CD14-positive monocyte (primary cell): Measurements from ENCODE around the gene KCNAB1. TPM values are rescaled to one million over a fixed set of nuclear protein-coding genes. Genes with fewer than 3 reads are reported as not detected.

Source experiments
- DNase-seq, 3 donors: peaks; one replicate each; pipeline ENCODE4 v3.0.0-alpha.2; 2011 to 2022
- H2AFZ ChIP-seq: 2 replicates; pipeline ENCODE4 v1.6.0; 2012; ENCODE audit warnings: mild to moderate bottlenecking, low read depth, low read length, inconsistent platforms; ENCODE audit not compliant: insufficient read depth, poor library complexity, severe bottlenecking
- H3K27ac ChIP-seq, 2 donors: 1 replicate in 1 of 2; 2 replicates in 1 of 2; pipeline ENCODE4 v1.5.1; 2012 to 2013; ENCODE audit warnings: low read length in 2 of 2, control low read depth in 1 of 2, inconsistent platforms in 1 of 2, low read depth in 1 of 2, mild to moderate bottlenecking in 1 of 2
- H3K27me3 ChIP-seq, 2 donors: one replicate each; pipeline versions ENCODE4 v1.6.0 to v1.6.1; 2011 to 2013; ENCODE audit warnings: low read length in 2 of 2; ENCODE audit not compliant: control insufficient read depth in 2 of 2, insufficient read depth in 2 of 2
- H3K36me3 ChIP-seq, 2 donors: replicated peaks in 1 of 2; 1 replicate in 1 of 2; 2 replicates in 1 of 2; pipeline versions ENCODE4 v1.5.1 to v1.6.1; 2012 to 2013; ENCODE audit warnings: low read length in 2 of 2, control low read depth in 1 of 2, inconsistent platforms in 1 of 2, mild to moderate bottlenecking in 1 of 2; ENCODE audit not compliant: insufficient read depth in 2 of 2, control insufficient read depth in 1 of 2
- H3K4me1 ChIP-seq, 2 donors: 1 replicate in 1 of 2; 2 replicates in 1 of 2; pipeline versions ENCODE4 v1.5.1 to v1.6.1; 2012 to 2013; ENCODE audit warnings: low read length in 2 of 2, control low read depth in 1 of 2, inconsistent platforms in 1 of 2, mild to moderate bottlenecking in 1 of 2, moderate library complexity in 1 of 2; ENCODE audit not compliant: insufficient read depth in 2 of 2, control insufficient read depth in 1 of 2
- H3K4me2 ChIP-seq: replicated peaks from 2 replicates; pipeline ENCODE3; 2012; ENCODE audit warnings: low read length, moderate library complexity, mild to moderate bottlenecking; ENCODE audit not compliant: poor library complexity, severe bottlenecking; ENCODE audit errors: extremely low read depth
- H3K4me3 ChIP-seq, 3 experiments: fragments of 200-600 bp in 1 of 3; sonication (generic) in 1 of 3; replicated peaks in 1 of 3; 1 replicate in 2 of 3; 2 replicates in 1 of 3; pipeline ENCODE4 v1.5.1; 2011 to 2013; ENCODE audit warnings: low read length in 3 of 3, mild to moderate bottlenecking in 3 of 3, control low read depth in 2 of 3, low read depth in 2 of 3, inconsistent platforms in 1 of 3, moderate library complexity in 1 of 3
- H3K79me2 ChIP-seq: 2 replicates; pipeline ENCODE4 v1.6.0; 2012; ENCODE audit warnings: mild to moderate bottlenecking, control low read depth, inconsistent platforms, low read length, moderate library complexity; ENCODE audit not compliant: insufficient read depth
- H3K9ac ChIP-seq: 2 replicates; pipeline ENCODE4 v1.6.0; 2017; ENCODE audit warnings: low read length, mild to moderate bottlenecking; ENCODE audit not compliant: insufficient read depth, poor library complexity, severe bottlenecking
- H3K9me3 ChIP-seq, 2 donors: replicated peaks in 1 of 2; 1 replicate in 1 of 2; 2 replicates in 1 of 2; pipeline versions ENCODE4 v1.5.1 to v1.6.1; 2012 to 2013; ENCODE audit warnings: low read length in 2 of 2, control low read depth in 1 of 2; ENCODE audit not compliant: control insufficient read depth in 1 of 2, insufficient read depth in 1 of 2
- H4K20me1 ChIP-seq: 2 replicates; pipeline ENCODE4 v1.6.0; 2012; ENCODE audit warnings: mild to moderate bottlenecking, low read length, control low read depth, moderate library complexity; ENCODE audit not compliant: insufficient read depth
- H3K27ac Mint-ChIP-seq, 7 donors: one replicate each; pipeline ENCODE4 v1.8.0; 2020; ENCODE audit warnings: mild to moderate bottlenecking in 7 of 7, mixed read lengths in 7 of 7, moderate library complexity in 6 of 7, inconsistent platforms in 2 of 7
- H3K27me3 Mint-ChIP-seq, 3 donors: one replicate each; pipeline ENCODE4 v1.8.0; 2021 to 2022; ENCODE audit warnings: low read depth in 3 of 3, mild to moderate bottlenecking in 3 of 3, mixed read lengths in 3 of 3, moderate library complexity in 3 of 3, inconsistent platforms in 1 of 3
- H3K36me3 Mint-ChIP-seq, 2 donors: one replicate each; pipeline ENCODE4 v1.8.0; 2020; ENCODE audit warnings: mixed read lengths in 2 of 2, inconsistent platforms in 1 of 2, mild to moderate bottlenecking in 1 of 2
- H3K4me1 Mint-ChIP-seq: one replicate; pipeline ENCODE4 v1.8.0; 2020; ENCODE audit warnings: mild to moderate bottlenecking, mixed read lengths
- H3K4me3 Mint-ChIP-seq, 2 donors: one replicate each; pipeline ENCODE4 v1.8.0; 2020; ENCODE audit warnings: mild to moderate bottlenecking in 2 of 2, mixed read lengths in 2 of 2, moderate library complexity in 1 of 2
- H3K9me3 Mint-ChIP-seq, 7 donors: one replicate each; pipeline ENCODE4 v1.8.0; 2020 to 2022; ENCODE audit warnings: mixed read lengths in 7 of 7, mild to moderate bottlenecking in 6 of 7, moderate library complexity in 6 of 7, inconsistent platforms in 2 of 7
- WGBS: methylation state at CpG from one replicate; pipeline ENCODE4 v1.1.5; 2013; ENCODE audit warnings: missing lambda C conversion rate; ENCODE audit not compliant: insufficient coverage; 5-methylcytosine and 5-hydroxymethylcytosine counted together
- intact Hi-C, 2 donors: fragments of 100-400 bp; cut with micrococcal nuclease; formaldehyde crosslinking; loops; one replicate each; pipeline versions ENCODE4 v1.15.0 to v1.15.1; 2023
- polyA plus RNA-seq, 3 donors: library from polyadenylated mRNA; depleted of rRNA in 1 of 3; unstranded in 2 of 3; stranded (reverse) in 1 of 3; fragments of 300-500 nt in 2 of 3; fragments of >200 nt in 1 of 3; fragmentation: Illumina TruSeq in 2 of 3; gene quantifications; 1 replicate in 2 of 3; 2 replicates in 1 of 3; pipeline ENCODE4 v1.2.3, GENCODE V29; 2012 to 2021
- TF ChIP-seq, protein P1 (sequence below): fragments of 200-600 bp; IDR thresholded peaks from one replicate; pipeline ENCODE4 v1.8.0; 2022; ENCODE audit warnings: antibody characterized with exemption, mild to moderate bottlenecking

Gene KCNAB1
- polyA plus RNA-seq, 3 donors, result 0.08 to 0.14 TPM; not detected in 1

DNA sequence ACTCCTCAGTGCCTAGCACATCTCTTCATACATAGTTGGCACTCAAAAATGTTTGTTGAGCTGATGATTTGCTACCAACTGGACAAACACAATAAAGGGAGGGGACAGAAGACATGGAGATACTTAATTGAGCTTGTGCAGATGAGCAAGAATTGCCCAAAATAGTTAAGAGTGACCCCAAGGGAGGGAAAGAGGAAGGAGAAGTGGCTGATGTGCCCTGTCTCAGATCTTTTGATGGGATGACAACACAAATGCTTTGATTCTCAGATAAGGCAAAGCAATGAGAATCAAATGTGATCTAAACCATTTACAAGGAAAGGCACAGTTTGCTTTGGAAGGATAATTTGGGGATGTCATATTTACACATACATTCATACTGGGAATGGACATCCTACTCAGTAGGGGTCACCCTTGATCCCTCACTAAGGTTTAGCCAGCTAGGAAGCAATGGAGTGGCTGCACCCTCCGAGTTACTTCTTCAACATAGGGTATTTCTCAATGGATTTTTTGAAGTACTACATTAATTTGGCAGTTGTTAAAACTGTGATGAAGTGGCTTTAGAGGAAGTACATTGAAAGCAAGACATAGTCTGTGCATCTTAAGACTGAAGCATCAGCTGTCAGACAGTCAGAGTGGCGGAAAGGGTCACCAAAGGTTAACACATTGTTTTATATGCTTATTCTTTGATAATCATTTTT, 456.4 kb downstream of the KCNAB1 start:
- Mint-ChIP-seq H3K9me3 (peaks cover 0 to 2% (median 0%) of the 10 kb centered on the region in 7 donors), H3K27ac (peak overlapping the region; percentile 17 to 87 (median 78)), H3K4me1 (peaks cover 34% of the 10 kb centered on the region), H3K4me3 (no peak overlapping the region), H3K27me3 (peaks cover 0 to 3% (median 0%) of the 10 kb centered on the region in 3 donors), H3K36me3 (no peaks in the 10 kb centered on the region)
- H3K27ac ChIP-seq, result peak overlapping the region in 1 of 2 donors; percentile 71
- DNase-seq, result peak; percentile 40 to 65 (median 50)
- H3K79me2 ChIP-seq, result no peaks in the 10 kb centered on the region
- H3K9me3 ChIP-seq, result no peaks in the 10 kb centered on the region
- no peaks in the 10 kb centered on the region for H3K27me3 ChIP-seq
- H3K4me1 ChIP-seq, result peaks cover 39 to 52% of the 10 kb centered on the region in 2 donors
- no CpG with 5 or more reads among the region's 2 CpGs for WGBS
- no peak overlapping the region for H3K9ac ChIP-seq
- TF ChIP-seq, protein P1, sequence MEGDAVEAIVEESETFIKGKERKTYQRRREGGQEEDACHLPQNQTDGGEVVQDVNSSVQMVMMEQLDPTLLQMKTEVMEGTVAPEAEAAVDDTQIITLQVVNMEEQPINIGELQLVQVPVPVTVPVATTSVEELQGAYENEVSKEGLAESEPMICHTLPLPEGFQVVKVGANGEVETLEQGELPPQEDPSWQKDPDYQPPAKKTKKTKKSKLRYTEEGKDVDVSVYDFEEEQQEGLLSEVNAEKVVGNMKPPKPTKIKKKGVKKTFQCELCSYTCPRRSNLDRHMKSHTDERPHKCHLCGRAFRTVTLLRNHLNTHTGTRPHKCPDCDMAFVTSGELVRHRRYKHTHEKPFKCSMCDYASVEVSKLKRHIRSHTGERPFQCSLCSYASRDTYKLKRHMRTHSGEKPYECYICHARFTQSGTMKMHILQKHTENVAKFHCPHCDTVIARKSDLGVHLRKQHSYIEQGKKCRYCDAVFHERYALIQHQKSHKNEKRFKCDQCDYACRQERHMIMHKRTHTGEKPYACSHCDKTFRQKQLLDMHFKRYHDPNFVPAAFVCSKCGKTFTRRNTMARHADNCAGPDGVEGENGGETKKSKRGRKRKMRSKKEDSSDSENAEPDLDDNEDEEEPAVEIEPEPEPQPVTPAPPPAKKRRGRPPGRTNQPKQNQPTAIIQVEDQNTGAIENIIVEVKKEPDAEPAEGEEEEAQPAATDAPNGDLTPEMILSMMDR, result no peak
- no peak overlapping the region for H3K4me3 ChIP-seq
- intact Hi-C loops, result no loop called here
- no peak overlapping the region for H2AFZ ChIP-seq
- H3K4me2 ChIP-seq, result no peak overlapping the region
- no peaks in the 10 kb centered on the region for H3K36me3 ChIP-seq
- no peaks in the 10 kb centered on the region for H4K20me1 ChIP-seq

DNA sequence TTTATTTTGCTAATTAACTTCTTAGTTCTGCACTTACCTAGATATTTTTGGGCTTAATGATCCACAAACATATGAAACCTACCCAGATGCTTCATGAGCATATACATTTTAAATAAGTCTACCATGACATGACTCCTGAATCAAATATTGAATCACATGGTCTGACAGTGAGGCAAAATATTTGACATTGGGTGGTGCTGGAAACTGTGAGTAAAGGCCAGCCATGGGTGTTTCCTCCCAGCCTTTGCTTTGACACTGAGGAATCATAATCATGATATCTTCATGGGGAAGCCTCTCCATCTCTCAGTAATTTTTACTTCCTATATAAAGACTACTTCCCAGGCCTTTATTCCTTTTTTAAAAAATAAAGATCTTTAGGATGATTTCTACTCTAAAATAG, 457.4 kb downstream of the KCNAB1 start:
- no peak overlapping the region for H3K4me2 ChIP-seq

More for the DNA sequence above, 457.4 kb downstream of the KCNAB1 start:
- H2AFZ ChIP-seq, result no peak overlapping the region
- peak in 2 of 3 donors; percentile 20 to 28 for DNase-seq
- peaks cover 39 to 56% of the 10 kb centered on the region in 2 donors for H3K4me1 ChIP-seq
- no peak overlapping the region for H3K4me3 Mint-ChIP-seq
- H3K4me1 Mint-ChIP-seq, result peaks cover 39% of the 10 kb centered on the region
- peaks cover 0 to 3% (median 0%) of the 10 kb centered on the region in 3 donors for H3K27me3 Mint-ChIP-seq
- H3K27ac Mint-ChIP-seq, result peak overlapping the region in 4 of 7 donors; percentile 25 to 83 (median 56)
- no peaks in the 10 kb centered on the region for H3K27me3 ChIP-seq
- no peaks in the 10 kb centered on the region for H4K20me1 ChIP-seq
- no peaks in the 10 kb centered on the region for H3K36me3 ChIP-seq
- TF ChIP-seq, protein P1, result no peak
- H3K36me3 Mint-ChIP-seq, result no peaks in the 10 kb centered on the region
- peak overlapping the region in 1 of 2 donors; percentile 71 for H3K27ac ChIP-seq
- no peaks in the 10 kb centered on the region for H3K9me3 ChIP-seq
- H3K9ac ChIP-seq, result no peak overlapping the region
- peaks cover 0 to 2% (median 0%) of the 10 kb centered on the region in 7 donors for H3K9me3 Mint-ChIP-seq
- H3K79me2 ChIP-seq, result no peaks in the 10 kb centered on the region
- no peak overlapping the region for H3K4me3 ChIP-seq
- intact Hi-C loops, result no loop called here
